WTC11 (cell line): Measurements from ENCODE around the gene CFAP20DC.

ENCODE experiments used
- ATF2 ChIP-seq: sonication (generic); formaldehyde crosslinking; IDR thresholded peaks from 2 replicates; pipeline ENCODE4 v1.8.1; 2022; ENCODE audit warnings: low read depth, missing genetic modification reagents, borderline replicate concordance
- CTCF ChIP-seq: fragments of 200-600 bp; IDR thresholded peaks from 2 replicates; pipeline ENCODE4 v1.8.0; 2022; ENCODE audit warnings: antibody characterized with exemption
- ELF4 ChIP-seq: sonication (generic); formaldehyde crosslinking; IDR thresholded peaks from 2 replicates; pipeline ENCODE4 v1.8.1; 2022; ENCODE audit warnings: low read depth, mild to moderate bottlenecking, moderate library complexity, missing genetic modification reagents
- PRDM15 ChIP-seq: sonication (generic); formaldehyde crosslinking; IDR thresholded peaks from 2 replicates; pipeline ENCODE4 v1.8.0; 2022; ENCODE audit warnings: missing genetic modification reagents
- SP1 ChIP-seq: sonication (generic); formaldehyde crosslinking; conservative IDR thresholded peaks from 2 replicates; pipeline ENCODE4 v1.8.1; 2022; ENCODE audit warnings: missing genetic modification reagents
- ZNF263 ChIP-seq: sonication (generic); formaldehyde crosslinking; IDR thresholded peaks from 2 replicates; pipeline ENCODE4 v1.8.1; 2022; ENCODE audit warnings: low read depth, mild to moderate bottlenecking, moderate library complexity, missing genetic modification reagents

DNA sequence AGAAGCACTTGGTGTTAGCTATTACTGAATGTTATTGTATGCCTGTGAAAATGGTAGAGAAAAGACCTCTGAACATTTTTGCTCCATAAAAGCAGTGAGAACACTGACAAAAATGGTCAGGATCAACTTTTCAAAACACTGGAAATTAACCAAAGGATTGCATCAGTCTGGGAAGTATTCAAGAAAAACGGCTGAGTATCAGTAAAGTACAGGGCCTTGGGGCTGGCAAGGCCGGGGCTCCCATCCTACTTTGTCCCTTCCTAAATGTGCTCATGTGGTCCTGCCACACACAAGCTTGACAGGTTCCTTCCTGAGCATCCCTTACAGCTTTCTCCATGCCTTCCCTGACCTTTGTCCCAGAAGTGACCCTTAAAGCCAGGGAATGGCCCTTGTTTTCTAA, 84.0 kb downstream of the CFAP20DC start:
- TF ChIP-seq CTCF, result no peak
- no peak for TF ChIP-seq ZNF263
- no peak for TF ChIP-seq PRDM15 (CRISPR knock-in tag)
- TF ChIP-seq ATF2 (CRISPR knock-in tag), result no peak
- TF ChIP-seq SP1 (CRISPR knock-in tag), result no peak
- TF ChIP-seq ELF4 (CRISPR knock-in tag), result no peak
